Muscle of arm (tissue), 12 donors: Measurements from ENCODE around the gene CABLES1. TPM values are rescaled to one million over a fixed set of nuclear protein-coding genes. Genes with fewer than 3 reads are reported as not detected.
"Not testable (repeated sequence)": the region's sequence is repeated elsewhere in the genome, so short reads cannot be mapped to it uniquely, and the experiment has no call there.

Source experiments
- DNase-seq: peaks from one replicate; pipeline ENCODE4 v3.0.0-alpha.2; 2013
- polyA plus RNA-seq, 12 donors: library from polyadenylated mRNA; unstranded; fragments of 120-200 nt; gene quantifications; one replicate each; pipeline ENCODE4 v1.2.1, GENCODE V29; 2013; ENCODE audit not compliant: insufficient read length in 12 of 12

Gene CABLES1
- polyA plus RNA-seq, 12 donors = 5.1 to 14.9 (median 8.1) TPM; not detected in 1

- no peak for DNase-seq
Observed at GRCh38 chr18:23137788-23138216, 2.5 kb downstream of the CABLES1 start.

- DNase-seq = no peak
Observed at GRCh38 chr18:23138471-23138870, 3.2 kb downstream of the CABLES1 start.

GRCh38 chr18:23141104-23141999 lies 6.1 kb downstream of the CABLES1 start:
- DNase-seq = no peak

GRCh38 chr18:23142251-23142929 lies 7.1 kb downstream of the CABLES1 start:
- DNase-seq = no peak

- DNase-seq = no peak
Observed at GRCh38 chr18:23143016-23143814, 7.9 kb downstream of the CABLES1 start.

GRCh38 chr18:23143815-23144261 lies 8.6 kb downstream of the CABLES1 start:
- DNase-seq = no peak

GRCh38 chr18:23144640-23145039 lies 9.4 kb downstream of the CABLES1 start:
- DNase-seq = no peak

GRCh38 chr18:23145621-23146020 lies 10.3 kb downstream of the CABLES1 start:
- DNase-seq = no peak

- DNase-seq = no peak
Observed at GRCh38 chr18:23146861-23147469, 11.7 kb downstream of the CABLES1 start.

GRCh38 chr18:23148382-23148781 lies 13.1 kb downstream of the CABLES1 start:
- DNase-seq = no peak

GRCh38 chr18:23149570-23149969 lies 14.3 kb downstream of the CABLES1 start:
- no peak for DNase-seq

- DNase-seq = no peak
Observed at GRCh38 chr18:23151414-23152099, 16.3 kb downstream of the CABLES1 start.

GRCh38 chr18:23154030-23154429 lies 18.7 kb downstream of the CABLES1 start:
- no peak for DNase-seq

- DNase-seq = no peak
Observed at GRCh38 chr18:23154823-23155500, 19.7 kb downstream of the CABLES1 start.

- DNase-seq = no peak
Observed at GRCh38 chr18:23155537-23155936, 20.3 kb downstream of the CABLES1 start.

- no peak for DNase-seq
Observed at GRCh38 chr18:23156134-23156533, 20.8 kb downstream of the CABLES1 start.

- no peak for DNase-seq
Observed at GRCh38 chr18:23158058-23158457, 22.8 kb downstream of the CABLES1 start.

- not testable (repeated sequence) for DNase-seq
Observed at GRCh38 chr18:23158884-23159283, 23.6 kb downstream of the CABLES1 start.

GRCh38 chr18:23159344-23159743 lies 24.1 kb downstream of the CABLES1 start:
- no peak for DNase-seq

- no peak for DNase-seq
Observed at GRCh38 chr18:23162473-23162872, 27.2 kb downstream of the CABLES1 start.
